DLD1 (cell line): Measurements from ENCODE around the gene RSAD2.

Experiments
- in situ Hi-C: cut with HindIII; loops from 2 replicates; pipeline ENCODE4 v1.10.0; 2017; ENCODE audit warnings: low sequenced_read_pairs

Gene RSAD2

GRCh38 chr2:6864231-6864754, 13.3 kb upstream of the RSAD2 start:
- in situ Hi-C loops: no loop called here

- in situ Hi-C loops: no loop called here
These were observed 12.6 kb upstream of the RSAD2 start for GRCh38 chr2:6864923-6865345.

- in situ Hi-C loops: no loop called here
These were observed 12.0 kb upstream of the RSAD2 start, which contains the start of gene CMPK2 for GRCh38 chr2:6865346-6866274. CMPK2 (minus strand) TSS chr2:6865907; CDS start chr2:6865696, 211 bp downstream.

DNA sequence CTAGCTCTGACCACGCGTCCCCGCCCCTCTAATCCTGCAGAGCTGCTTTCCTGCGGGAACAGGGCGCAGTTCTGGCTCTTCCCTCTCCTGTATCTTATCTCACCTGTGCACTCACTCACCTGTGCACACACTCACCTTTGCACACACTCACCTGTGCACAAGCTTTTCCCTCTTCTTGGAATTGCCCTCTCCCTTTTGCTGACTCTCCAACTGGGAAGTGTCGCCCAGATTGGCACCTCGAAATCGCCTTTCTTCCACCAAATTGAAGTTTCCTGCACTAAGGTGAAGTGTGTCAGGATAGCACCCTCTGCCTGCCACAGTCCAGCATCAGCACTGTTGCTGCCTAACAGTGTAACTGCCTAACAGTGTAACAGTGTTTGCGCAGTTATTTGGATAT, 11.3 kb upstream of the RSAD2 start:
- in situ Hi-C loops: no loop called here

- in situ Hi-C loops: no loop called here
These were observed 10.6 kb upstream of the RSAD2 start for GRCh38 chr2:6866982-6867381.

GRCh38 chr2:6872394-6872793, 5.2 kb upstream of the RSAD2 start:
- in situ Hi-C loops: no loop called here

- in situ Hi-C loops: no loop called here
These were observed 3.5 kb upstream of the RSAD2 start for GRCh38 chr2:6874032-6874431.

DNA sequence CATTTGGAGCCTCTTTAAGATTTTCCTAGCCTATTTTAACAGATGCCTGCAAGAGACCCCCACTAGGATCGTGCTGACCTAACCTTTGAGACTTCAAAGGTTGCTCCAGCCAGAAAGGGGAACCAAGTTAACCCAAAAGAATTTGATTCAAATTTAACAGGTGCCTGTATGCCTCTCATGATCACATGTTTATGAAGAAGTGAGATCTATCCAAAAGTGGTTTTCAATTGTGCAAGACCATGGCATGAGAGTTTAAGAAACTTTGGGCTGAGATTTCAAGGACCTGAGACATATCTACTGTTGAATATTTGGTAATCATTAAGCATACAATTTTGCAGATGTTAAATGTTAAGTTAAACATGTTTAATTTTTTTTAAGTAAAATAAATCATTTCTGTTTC, 1.3 kb upstream of the RSAD2 start:
- in situ Hi-C loops: no loop called here

DNA sequence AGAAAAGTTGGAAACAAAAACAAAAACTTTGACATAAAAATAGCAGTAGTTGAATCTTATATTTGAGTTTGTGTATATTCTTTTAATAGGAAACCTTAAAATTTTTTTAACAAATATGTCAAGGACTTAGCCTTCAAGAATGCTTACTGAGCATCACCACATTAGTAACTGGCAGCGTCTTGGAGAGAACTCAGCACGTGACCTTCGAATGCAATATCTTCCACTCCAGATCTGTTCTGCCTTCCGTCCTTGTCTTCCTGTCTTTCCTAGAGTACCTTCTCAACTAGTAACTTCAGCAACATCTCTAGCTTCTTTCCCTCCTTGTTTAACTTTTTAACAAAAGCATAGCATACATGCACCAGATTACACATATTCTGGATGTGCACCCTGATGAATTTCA, 972 bp downstream of the RSAD2 start:
- in situ Hi-C loops: no loop called here

GRCh38 chr2:6879011-6879410, 1.4 kb downstream of the RSAD2 start:
- in situ Hi-C loops: no loop called here

DNA sequence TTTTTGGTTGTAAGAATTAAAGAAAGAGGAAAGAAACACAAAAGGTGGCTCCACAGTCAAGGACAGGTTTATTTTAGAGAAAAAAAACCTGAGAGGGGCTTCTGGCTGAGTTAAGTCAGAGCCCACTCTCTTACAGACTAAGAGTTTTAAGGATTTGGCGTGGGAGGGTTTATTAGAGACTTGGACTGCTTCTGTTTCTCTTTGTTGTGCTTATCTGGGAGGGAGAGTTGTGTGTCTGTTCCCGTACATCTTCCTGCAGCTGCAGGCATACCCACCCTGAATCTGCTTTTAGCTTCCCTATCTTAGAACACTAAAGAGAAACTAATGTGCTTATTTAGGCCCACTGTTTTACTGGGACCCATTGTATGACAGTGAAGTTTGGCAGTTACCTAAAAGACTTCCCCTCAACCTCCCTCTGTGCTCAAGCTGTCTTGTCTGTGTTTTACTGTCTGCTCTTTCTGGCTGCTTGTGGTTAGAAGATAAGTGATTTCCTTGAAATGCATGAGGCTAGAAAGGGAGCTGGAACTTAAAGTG, 2.7 kb downstream of the RSAD2 start:
- in situ Hi-C loops: no loop called here

DNA sequence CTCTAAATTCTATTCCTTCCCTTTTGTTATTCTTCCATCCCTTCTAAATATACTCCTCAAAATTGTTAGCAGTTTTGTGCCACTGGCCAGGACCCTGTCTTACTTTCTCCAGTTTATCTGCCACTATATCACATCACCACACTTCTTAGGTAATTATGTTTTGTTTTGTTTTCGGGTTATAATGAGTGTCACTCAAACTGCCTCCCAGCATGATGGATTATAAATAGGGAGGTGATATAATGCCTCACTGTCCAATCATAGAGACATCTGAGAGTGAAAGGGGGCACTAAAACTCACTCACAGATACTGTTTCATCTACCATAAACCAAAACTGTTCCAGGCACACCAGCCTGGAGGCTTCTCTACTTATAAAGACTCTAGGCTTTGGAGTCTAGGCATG, 3.5 kb downstream of the RSAD2 start:
- in situ Hi-C loops: no loop called here

GRCh38 chr2:6881516-6881915, 3.9 kb downstream of the RSAD2 start:
- in situ Hi-C loops: no loop called here

GRCh38 chr2:6883448-6884122, 6.0 kb downstream of the RSAD2 start:
- in situ Hi-C loops: no loop called here

DNA sequence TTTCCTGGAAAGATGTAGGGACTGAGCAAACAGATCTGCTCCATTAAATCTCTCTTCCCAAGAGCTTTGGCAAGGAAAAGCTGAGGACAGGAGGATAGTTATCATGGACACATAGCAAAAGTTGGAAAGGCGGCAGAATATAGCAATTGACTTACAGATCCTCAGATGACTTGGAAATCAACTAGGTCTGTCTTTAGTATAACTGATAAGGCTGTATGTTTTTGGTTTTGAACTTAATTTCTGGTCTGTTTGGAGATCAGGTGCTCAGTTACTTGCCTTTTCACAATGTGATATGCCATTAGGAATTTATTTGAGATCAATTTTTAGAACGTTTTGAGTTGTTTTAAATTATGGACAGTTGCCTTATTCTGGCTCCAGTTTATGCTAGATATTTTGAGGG, 8.0 kb downstream of the RSAD2 start:
- in situ Hi-C loops: no loop called here

DNA sequence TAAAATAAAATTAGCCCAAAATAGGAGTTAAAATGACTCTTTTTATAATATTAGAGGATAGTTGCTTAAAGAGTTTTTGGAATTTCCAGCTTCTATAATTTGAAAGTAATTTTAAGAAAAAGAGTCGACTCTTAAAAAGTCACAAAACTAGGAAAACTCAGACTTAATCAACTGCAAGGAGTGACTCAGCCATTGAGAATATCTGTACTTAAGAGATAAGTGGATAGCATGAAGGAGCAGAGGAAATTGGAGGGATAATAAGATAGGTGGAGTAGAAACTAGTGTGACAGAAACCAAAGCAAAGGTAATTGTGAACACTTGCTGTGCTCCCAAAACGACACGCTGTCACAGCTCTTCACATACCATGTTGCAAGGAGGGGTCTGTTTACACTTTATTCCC, 8.4 kb downstream of the RSAD2 start:
- in situ Hi-C loops: no loop called here

- in situ Hi-C loops: no loop called here
These were observed 10.2 kb downstream of the RSAD2 start for GRCh38 chr2:6887751-6888192.

DNA sequence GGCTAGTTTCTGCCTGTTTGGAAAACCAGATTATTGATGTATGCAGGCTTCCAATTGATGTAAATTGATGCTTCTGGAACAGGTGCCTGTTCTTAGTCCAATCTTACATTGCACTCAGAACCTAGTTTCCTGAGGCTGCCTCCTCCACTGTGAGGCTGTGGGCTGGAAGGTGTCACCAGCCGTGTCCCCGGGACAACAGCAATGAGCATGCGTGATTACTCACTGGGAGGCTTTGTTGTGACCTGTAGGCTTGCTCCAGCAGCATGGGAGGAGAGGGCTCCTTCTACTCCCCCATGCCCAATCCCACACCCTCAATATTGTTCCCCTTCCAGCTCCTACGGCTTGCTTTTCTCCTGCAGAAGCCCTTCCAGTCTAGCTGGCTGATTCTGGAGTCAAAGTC, 11.1 kb downstream of the RSAD2 start:
- in situ Hi-C loops: no loop called here

GRCh38 chr2:6893876-6894482, 16.4 kb downstream of the RSAD2 start:
- in situ Hi-C loops: no loop called here

DNA sequence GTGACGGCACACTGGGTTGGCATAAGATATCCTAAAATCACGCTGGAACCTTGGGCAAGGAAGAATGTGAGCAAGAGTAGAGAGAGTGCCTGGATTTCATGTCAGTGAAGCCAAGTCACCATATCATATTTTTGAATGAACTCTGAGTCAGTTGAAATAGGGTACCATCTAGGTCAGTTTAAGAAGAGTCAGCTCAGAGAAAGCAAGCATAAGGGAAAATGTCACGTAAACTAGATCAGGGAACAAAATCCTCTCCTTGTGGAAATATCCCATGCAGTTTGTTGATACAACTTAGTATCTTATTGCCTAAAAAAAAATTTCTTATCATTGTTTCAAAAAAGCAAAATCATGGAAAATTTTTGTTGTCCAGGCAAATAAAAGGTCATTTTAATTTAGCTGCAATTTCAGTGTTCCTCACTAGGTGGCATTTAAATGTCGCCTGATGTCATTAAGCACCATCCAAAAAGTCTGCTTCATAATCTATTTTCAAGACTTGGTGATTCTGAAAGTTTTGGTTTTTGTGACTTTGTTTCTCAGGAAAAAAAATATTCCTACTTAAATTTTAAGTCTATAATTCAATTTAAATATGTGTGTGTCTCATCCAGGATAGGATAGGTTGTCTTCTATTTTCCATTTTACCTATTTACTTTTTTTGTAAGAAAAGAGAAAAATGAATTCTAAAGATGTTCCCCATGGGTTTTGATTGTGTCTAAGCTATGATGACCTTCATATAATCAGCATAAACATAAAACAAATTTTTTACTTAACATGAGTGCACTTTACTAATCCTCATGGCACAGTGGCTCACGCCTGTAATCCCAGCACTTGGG, 19.6 kb downstream of the RSAD2 start:
- in situ Hi-C loops: no loop called here
